ENCODE measurements around the gene SH3PXD2B.

The SH3PXD2B gene

DNA sequence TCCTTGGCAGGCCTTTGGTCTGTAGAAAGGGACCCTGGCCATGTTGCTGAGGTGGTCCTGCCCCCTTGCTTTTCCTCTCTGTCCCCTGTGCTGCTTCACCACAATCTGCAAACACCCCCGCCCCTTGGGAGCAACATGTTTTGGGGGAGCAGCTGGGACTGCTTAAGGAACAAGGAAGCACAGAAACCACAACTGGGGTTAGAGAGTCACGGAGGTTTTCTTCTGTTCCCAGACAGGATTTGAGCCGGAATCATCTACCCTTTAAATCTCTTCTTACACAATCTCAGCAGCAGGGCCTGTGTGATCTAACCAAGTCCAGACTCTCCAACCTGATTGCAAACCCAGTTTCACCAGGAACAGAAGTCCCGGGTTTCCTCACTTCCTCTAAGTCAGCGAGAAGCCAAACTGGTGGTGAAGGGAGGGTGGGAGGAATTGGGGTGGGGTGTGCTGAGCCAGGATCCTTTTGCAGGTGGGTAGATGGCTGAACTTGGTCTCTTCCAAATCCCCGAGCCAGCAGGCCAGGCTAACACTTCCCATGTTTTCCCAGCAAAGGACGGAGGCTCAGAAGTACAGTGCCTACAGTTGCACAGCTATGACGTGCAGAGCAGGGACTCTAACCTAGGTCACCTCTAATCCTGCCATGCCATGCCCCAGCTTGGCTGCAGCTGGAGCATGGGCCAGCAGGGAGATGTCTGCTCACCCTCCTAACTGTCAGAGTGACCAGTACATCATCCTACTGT is 25.0 kb downstream of the SH3PXD2B start:
- TF ChIP-seq, protein P1, sequence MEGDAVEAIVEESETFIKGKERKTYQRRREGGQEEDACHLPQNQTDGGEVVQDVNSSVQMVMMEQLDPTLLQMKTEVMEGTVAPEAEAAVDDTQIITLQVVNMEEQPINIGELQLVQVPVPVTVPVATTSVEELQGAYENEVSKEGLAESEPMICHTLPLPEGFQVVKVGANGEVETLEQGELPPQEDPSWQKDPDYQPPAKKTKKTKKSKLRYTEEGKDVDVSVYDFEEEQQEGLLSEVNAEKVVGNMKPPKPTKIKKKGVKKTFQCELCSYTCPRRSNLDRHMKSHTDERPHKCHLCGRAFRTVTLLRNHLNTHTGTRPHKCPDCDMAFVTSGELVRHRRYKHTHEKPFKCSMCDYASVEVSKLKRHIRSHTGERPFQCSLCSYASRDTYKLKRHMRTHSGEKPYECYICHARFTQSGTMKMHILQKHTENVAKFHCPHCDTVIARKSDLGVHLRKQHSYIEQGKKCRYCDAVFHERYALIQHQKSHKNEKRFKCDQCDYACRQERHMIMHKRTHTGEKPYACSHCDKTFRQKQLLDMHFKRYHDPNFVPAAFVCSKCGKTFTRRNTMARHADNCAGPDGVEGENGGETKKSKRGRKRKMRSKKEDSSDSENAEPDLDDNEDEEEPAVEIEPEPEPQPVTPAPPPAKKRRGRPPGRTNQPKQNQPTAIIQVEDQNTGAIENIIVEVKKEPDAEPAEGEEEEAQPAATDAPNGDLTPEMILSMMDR (IDR thresholded peaks at IDR 0.05; ENCODE audit: insufficient read depth, missing control alignments) = no peak
- FAIRE-seq = no peak
- DNase-seq (ENCODE audit: insufficient read length, low spot score) = no peak

DNA sequence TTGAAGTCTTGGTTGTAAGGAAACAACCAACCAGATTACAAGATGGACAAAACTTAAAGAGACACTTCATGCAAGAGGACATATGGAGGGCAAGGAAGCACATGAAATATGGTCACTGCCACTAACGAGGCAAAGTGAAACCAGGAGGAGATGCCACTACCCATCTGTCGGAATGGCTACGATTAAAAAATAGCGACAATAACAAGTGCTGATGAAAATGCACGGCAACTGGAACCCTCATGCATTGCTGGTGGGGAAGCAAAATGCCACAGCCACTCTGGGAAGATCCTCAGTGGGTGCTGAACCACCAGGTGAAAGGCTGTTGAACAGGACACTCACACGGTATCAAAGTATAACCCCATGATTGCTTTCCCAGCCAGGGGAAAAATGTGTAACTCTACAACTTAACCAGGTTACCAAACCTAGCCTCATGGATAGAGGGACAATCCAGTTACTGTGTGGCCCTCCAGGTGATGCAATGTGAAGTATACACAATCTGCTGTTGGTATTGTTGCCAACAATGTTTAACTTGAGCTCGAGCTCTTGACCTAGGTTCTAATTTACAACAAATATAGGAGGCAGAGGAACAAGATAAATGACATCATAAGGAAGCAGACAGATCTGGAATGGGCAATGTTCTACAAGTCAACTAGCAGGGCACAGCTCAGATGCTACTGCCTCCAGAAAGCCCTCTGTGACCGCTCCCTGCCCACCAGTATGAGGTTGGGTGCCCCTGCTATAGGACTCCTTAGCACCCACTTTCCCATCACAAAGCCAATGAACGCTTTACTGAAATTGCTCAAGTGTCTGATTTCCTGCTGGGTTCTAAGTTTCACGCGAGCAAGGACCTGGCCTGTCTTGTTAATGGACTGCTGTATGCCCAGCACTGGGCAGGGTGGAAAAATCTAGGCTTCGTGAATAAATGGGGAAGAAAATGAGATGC is 25.8 kb downstream of the SH3PXD2B start:
- TF ChIP-seq, protein P1 (IDR thresholded peaks at IDR 0.05; ENCODE audit: insufficient read depth, missing control alignments) = no peak
- no peak for FAIRE-seq
- no peak for DNase-seq (ENCODE audit: insufficient read length, low spot score)

DNA sequence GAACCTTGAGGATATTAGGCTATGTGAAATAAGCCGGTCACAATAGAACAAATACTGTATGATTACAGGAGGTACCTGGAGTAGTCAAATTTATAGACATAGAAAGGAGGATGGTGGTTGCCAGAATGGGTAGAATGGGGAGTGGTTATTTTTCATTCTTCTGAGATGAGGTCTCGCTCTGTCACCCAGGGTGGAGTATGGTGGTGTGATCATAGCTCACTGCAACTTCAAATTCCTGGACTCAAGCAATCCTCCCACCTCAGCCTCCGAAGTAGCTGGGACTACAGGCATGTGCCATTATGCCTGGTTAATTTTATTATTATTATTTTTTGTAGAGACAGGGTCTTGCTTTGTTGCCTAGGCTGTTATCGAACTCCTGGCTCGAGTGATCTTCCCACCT is 27.1 kb downstream of the SH3PXD2B start:
- DNase-seq (ENCODE audit: insufficient read length, low spot score) (no peak), FAIRE-seq (no peak)
- TF ChIP-seq, protein P1 (IDR thresholded peaks at IDR 0.05; ENCODE audit: insufficient read depth, missing control alignments) = no peak

DNA sequence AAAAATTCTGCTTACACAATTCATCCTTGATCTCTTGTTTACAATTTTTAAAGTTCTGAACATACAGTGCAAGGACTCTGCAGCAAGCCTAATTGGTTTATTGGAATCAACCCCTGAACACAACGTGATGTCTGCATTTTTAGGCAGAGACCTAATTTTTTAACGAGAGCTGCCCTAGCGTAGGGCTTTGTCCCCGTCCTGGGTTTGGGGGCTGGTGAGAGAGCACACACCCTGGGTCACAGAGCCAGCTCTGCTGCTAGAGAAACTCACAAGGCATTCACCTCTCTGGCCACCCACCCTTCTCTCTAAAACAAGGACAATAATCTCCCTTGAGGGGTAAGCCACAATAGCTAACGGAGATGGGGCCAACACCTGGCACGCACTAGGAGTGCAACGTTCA is 28.2 kb downstream of the SH3PXD2B start:
- FAIRE-seq = no peak
- TF ChIP-seq, protein P1 (IDR thresholded peaks at IDR 0.05; ENCODE audit: insufficient read depth, missing control alignments) = no peak
- no peak for DNase-seq (ENCODE audit: insufficient read length, low spot score)

DNA sequence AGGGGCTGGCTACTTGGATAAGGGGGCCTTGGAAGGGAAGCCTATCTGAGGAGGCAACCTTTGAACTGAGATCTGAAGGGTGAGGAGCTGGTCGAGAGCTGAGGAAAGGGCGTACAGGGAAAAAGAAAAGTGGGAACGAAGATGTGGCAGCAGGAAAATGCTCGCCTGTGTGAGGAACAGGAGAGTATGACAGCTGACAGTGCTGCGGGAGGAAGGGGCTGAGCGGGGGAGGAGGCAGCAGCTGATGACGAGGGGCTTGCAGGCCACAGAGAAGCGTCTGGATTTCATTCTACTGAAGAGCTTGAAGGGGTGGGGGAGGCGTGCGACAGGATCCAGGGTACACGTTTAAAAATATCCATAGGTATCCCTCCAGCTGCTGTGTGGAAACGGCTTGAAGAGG is 28.9 kb downstream of the SH3PXD2B start:
- DNase-seq (ENCODE audit: insufficient read length, low spot score) (no peak), FAIRE-seq (no peak)
- TF ChIP-seq, protein P1 (IDR thresholded peaks at IDR 0.05; ENCODE audit: insufficient read depth, missing control alignments) = no peak

DNA sequence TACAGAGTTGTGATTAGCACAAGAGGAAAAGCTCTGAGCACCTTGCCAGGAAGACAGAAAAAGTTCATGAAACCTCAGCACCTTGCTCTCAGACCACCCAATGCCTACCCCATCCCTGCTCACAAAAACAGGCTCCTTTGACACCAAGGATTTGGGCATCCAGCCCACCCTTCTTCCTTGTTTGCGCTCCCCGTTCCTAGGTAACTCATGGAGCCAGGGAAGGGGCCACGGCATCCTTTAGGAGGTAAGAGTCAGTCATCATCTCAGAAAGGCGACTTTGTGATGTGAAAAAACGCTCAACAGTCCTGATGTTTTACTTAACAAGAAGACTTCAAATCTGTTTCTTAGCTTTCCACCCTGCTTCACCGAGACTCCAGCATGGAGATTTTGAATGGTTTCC is 29.5 kb downstream of the SH3PXD2B start:
- FAIRE-seq (no peak), DNase-seq (ENCODE audit: insufficient read length, low spot score) (no peak)
- TF ChIP-seq, protein P1 (IDR thresholded peaks at IDR 0.05; ENCODE audit: insufficient read depth, missing control alignments) = no peak
